22Rv1 (cell line): ENCODE data around the gene TMEM247.

Experiments
- CTCF ChIP-seq: fragments of 450-650 bp; IDR thresholded peaks from 2 replicates; pipeline ENCODE4 v1.5.1; 2017; ENCODE audit warnings: mild to moderate bottlenecking
- ZFX ChIP-seq: fragments of 450-650 bp; IDR thresholded peaks from 2 replicates; pipeline ENCODE4 v1.6.1; 2017; ENCODE audit warnings: antibody characterized with exemption, borderline replicate concordance

GRCh38 chr2:46481198-46482193 lies 2.1 kb downstream of the TMEM247 start:
- TF ChIP-seq CTCF (no peak), ZFX (no peak)
